Fibroblast of skin of right quadriceps (primary cell): ENCODE measurements around the gene LYRM4.

Source experiments
- DNase-seq: peaks from one replicate; pipeline ENCODE4 v3.0.0-alpha.2; 2013

The LYRM4 gene

GRCh38 chr6:5172041-5172653 lies 88.6 kb downstream of the LYRM4 start:
- no peak for DNase-seq

DNA sequence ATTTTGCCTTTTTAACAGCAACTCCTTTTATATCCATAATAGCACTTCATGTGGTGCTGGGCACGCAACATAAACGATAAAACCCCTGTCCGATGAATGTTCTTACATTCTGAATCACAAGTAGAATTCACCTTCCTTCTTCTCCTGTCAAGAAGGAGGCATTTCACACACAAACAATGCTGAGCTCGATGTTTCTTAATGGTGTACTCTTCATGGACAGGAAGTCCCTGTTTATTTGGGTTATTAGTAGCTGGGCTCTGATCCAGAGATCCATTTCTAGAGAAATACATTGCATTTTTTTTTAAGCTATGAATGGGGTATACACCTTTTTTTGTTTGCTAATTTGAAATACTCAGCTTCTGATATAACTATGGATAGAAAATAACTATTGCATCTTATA lies 93.2 kb downstream of the LYRM4 start:
- no peak for DNase-seq

GRCh38 chr6:5164092-5164491 lies 96.7 kb downstream of the LYRM4 start:
- DNase-seq: no peak

DNA sequence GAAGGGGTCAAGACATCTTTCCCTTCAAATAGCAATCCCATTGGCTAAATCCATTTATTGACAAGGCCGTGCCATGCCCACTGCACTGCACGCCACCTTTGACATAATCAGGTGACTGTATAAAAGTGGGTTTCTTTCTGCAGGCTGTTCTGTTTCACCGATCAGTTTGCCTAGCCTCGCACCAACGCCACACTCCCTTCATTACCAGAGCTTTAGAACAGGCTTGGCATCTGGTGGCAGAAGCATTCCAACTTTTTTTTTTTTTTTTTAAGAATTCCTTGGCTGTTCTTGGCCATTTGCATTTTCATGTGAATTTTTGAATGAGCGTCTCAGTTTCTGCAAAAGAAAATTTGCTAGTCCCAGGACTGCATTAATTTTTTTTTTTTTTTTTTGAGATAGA lies 97.5 kb downstream of the LYRM4 start:
- no peak for DNase-seq

GRCh38 chr6:5162355-5162754 lies 98.4 kb downstream of the LYRM4 start:
- DNase-seq: no peak

GRCh38 chr6:5160206-5160605 lies 100.5 kb downstream of the LYRM4 start:
- no peak for DNase-seq

DNA sequence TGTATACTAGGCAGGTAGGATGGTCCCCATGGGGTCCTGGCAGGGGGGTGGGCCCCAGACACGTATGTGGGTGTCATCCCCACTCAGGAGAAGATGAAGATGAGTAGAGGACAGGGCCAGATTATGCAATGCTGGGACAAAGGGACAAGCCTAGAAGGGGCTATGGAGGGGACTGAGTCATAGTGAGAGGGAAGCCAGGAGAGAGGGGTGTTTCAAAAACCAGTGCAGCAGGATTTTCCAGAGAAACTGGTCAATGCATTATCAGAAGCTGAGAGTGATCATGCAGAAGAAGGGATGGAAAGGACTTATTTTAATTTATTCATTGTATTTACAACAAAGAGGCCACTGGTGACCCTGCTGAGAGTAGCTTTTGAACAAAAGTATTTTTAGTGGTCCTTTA lies 101.6 kb downstream of the LYRM4 start:
- DNase-seq: no peak

DNA sequence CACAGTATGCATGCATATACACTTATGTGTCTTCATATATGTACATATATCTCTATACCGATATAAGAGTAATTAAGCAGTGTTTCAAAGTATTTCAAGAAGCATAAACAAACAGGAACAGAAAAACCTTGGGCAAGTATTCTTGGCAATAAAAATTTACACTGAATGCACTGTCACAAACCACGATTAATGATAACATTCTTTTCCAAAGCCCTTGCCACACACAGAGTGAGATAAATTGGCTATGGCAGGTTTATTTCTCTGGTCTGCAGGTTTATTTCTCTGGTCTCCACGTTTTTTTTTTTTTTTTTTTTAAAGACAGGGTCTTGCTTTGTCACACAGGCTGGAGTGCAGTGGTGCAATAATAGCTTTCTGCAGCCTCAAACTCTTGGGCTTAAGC lies 102.6 kb downstream of the LYRM4 start:
- DNase-seq: peak; percentile 53

DNA sequence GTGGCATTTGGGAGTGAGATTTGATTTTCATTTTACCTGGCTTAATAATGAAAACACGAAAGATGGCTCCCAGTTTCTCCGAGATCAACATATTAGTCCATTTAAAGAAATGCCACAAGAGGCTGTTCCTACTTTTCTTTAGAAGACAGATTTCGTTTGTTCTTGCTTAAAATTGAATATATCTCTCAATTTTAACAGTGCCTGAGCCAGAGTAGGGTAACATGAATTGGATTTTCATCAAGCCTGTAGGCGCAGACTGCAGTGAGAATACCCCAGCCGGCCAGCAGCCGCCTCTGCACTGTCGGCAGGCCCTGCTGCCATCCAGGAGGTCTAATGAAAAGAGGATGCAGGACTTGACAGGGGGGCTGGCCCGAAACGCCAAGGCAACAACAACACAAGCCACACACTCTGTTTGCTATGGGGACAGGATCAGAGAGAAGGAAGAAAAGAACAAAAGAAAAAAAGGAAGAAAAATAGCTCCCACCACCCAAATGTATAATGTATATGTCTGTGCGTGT lies 103.1 kb downstream of the LYRM4 start:
- no peak for DNase-seq

DNA sequence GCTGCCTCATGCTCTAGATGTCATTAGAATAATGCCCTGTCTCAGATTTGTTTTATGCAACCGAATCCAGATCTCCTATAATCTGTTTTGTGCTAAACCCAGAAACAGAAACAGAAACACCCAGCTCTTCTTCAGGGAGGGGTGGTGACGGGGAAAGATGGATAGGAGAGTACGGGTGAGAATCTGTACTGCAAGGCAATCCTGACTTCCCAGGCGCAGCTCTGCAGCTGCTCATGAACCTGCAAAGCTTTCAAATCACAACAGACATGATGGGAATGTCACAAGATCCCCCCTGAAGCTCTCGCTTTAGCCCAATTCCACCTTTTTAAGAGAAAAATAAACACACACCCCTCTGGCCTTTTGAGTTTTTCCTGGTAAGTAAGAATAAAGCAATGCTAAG lies 104.1 kb downstream of the LYRM4 start:
- no peak for DNase-seq

- DNase-seq: no peak
Measured at GRCh38 chr6:5155906-5156305, 104.8 kb downstream of the LYRM4 start.

DNA sequence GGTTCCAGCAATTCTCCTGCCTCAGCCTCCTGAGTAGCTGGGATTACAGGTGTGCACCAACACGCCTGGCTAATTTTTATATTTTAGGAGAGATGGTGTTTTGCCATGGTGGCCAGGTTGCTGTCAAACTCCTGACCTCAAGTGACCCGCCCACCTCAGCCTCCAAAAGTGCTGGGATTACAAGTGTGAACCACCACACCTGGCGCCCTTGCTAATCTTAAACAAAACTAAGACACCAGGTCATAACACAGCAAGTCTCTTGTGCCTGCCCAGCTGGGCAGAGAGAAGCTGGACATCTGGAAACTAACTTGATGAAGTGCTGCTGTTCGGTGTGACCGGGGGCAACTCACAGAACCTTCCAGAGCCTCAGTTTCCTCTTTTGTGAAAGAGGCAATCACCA lies 107.6 kb downstream of the LYRM4 start:
- DNase-seq: no peak

GRCh38 chr6:5152460-5152859 lies 108.3 kb downstream of the LYRM4 start:
- DNase-seq: no peak

DNA sequence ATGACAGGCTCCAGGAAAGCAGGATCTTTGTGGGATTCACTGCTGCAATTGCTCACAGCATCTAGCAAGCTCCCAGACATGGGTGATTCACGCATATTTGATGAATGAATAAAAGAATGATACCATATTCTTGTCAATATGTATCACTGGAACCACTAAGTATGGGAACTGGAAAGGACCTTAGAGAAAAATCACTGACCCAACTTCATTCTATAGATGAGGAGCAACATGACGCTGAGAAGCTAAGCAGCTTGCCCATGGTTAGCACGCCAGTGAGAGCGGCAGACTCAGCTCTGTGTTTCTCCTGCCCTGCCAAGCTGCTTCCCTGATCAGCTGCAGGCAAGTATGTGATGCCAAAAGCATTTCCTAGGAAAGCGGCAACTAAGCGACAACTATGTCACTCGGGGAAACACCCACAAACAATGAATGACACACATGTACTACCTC lies 108.8 kb downstream of the LYRM4 start:
- peak; percentile 91 for DNase-seq

DNA sequence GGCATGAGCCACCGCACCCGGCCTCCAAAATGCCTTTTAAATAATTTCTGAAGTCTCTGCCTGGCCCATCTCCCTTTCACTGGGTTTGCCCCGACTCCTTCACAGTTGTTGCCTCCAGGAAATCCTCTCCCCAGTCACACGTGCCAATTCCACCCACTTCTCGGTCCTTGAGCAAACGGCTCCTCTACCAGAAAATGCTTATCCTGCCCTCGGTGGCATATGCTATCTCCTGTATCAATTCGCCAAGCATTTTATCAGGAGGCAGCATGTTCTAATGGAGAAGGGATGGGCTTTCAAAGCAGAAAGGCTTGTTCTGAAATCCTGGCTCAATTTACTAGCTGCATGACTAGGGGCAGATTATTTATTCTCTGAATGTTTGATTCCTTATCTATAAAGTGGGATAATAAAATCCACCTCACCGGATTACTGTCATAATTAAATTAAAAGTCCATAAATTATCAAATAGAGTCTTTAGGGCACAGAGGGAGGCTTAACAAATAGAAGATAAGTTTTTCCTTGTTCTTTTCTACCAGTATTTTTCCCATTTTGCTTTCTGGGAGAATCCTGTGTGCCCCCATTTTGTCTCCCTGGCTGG lies 109.3 kb downstream of the LYRM4 start:
- DNase-seq: no peak

GRCh38 chr6:5150551-5151075 lies 110.1 kb downstream of the LYRM4 start:
- DNase-seq: peak; percentile 49

DNA sequence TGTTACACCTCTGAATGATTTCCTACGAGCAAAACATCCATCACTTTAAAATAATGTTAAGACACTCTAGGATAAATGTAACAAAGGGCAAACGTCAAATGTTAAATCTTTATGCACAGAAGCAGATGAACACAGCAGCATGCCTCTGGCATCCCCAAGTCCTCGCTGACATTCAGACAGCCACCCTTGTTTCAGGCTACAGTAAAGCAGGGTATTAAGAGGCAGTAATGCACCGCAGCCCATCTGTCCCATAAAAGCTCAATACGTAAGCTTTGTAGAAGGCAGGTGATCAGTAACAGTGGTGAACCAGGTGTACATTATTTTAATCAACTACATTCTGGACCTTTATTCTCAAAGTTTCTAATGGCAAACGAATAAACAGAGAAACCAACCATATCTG lies 110.9 kb downstream of the LYRM4 start:
- no peak for DNase-seq

GRCh38 chr6:5149159-5149704 lies 111.5 kb downstream of the LYRM4 start:
- no peak for DNase-seq

DNA sequence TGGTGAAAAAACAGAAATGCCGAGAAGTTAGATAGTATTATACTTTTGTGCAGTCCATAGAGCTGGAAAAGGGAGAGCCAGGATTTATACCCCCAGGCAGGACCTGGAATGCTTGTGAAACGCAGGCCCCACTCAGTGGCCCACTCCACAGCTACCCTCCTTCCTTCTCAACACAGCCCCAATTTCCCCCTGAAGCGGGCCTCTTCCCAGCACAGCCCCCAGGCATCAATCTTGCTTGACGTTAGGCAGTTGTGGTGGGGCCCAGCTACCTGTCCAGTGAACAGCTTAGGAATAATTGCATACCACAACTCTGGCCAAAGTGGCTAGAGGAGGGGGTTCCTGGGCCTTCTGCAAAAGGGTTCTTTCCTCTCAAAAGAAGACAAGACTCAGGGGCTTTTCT lies 114.4 kb downstream of the LYRM4 start:
- DNase-seq: no peak

DNA sequence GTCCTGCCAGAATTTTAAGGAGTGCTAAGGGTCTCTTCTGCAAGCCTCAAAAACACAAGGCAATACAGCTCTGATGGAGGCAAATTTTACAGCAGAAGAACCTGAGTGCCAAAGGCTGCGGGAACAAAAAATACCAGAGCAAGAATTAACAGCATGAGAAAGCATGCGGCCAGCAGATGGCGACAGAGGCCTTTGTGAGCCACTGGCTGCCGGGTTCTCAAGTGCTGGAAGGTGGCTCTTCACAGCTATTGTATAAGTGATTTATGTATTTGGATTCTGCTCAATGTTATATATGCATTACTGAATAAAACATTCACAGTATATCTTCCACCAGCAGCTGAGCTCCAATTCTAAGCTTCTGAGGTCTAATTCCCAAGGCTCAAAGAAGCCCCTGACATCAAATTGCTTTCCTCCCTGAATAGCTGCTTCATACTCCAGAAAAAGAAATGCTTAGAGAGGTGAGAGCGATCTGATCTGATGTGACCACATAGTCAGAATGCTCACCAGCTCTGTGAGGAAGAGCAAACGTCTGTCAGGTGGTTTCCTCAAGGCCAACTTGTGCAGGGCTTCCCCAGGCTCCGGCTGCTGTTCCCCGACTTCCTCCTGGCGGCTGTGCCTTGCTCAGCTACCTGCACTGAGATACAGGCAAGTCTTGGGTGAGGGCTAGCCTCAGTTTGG lies 117.0 kb downstream of the LYRM4 start:
- peak; percentile 77 for DNase-seq

GRCh38 chr6:5142915-5143314 lies 117.8 kb downstream of the LYRM4 start:
- no peak for DNase-seq

DNA sequence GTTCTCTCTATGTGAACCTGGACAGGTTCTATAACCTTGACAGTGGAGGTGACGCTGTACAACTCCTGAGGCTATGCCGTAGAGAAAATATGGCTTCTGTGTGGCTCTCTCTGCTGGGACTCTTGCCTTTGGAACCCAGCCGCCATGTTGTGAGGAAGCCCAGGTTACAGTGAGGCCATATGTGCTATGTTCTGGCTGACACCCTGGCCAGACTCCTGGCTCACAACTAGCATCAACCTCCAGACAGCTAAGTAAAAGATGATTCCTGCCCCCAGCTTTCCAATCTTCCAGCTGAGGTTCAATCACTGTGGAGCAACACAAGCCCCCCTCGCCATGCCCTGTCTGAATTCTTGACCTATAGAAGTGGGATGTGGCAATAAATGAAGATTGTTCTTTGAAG lies 118.6 kb downstream of the LYRM4 start:
- no peak for DNase-seq

DNA sequence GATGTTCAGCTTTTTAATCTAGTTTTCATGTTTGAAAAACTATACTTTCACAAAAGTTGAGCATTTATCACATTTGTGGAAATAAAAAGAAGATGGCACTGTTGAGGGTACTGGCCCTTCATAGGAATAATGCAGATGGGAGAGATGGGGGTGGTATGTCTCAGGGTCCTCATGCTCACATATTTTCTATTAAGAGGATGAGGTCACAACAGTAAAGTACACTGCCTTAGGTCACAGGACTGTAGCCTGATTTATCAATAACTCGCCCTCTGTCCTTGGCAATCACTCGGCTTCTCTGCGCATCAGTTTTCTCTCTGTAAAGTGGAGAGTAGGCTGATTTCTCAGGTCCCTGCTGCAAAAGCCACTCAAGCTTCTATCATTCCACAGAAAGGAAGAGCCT lies 119.7 kb downstream of the LYRM4 start:
- no peak for DNase-seq
